Measurements from ENCODE around the gene KMT2B.
"Not testable (repeated sequence)": the region's sequence is repeated elsewhere in the genome, so short reads cannot be mapped to it uniquely, and the experiment has no call there.

Gene KMT2B

GRCh38 chr19:35760711-35761349 lies 43.0 kb downstream of the KMT2B start:
- DNase-seq, result no peak

GRCh38 chr19:35764432-35765315 lies 46.9 kb downstream of the KMT2B start:
- DNase-seq, result no peak

- no peak for DNase-seq
Measured at GRCh38 chr19:35766571-35767104, 48.8 kb downstream of the KMT2B start.

GRCh38 chr19:35767288-35768081 lies 49.7 kb downstream of the KMT2B start:
- DNase-seq, result no peak

- DNase-seq, result no peak
Measured at GRCh38 chr19:35768082-35768421, 50.2 kb downstream of the KMT2B start.

- DNase-seq, result not testable (repeated sequence)
Measured at GRCh38 chr19:35772362-35772761, 54.6 kb downstream of the KMT2B start.

- DNase-seq, result no peak
Measured at GRCh38 chr19:35773020-35773806, 55.4 kb downstream of the KMT2B start.

GRCh38 chr19:35774274-35775045 lies 56.7 kb downstream of the KMT2B start:
- DNase-seq, result no peak

- no peak for DNase-seq
Measured at GRCh38 chr19:35775046-35775297, 57.2 kb downstream of the KMT2B start.

GRCh38 chr19:35775298-35776101 lies 57.7 kb downstream of the KMT2B start, which contains the start of gene ARHGAP33:
Gene ARHGAP33 (plus strand): TSS chr19:35775564. CDS start chr19:35775659, 95 bp downstream.
- peak; percentile 96 for DNase-seq

GRCh38 chr19:35776102-35776788 lies 58.4 kb downstream of the KMT2B start:
- no peak for DNase-seq

- no peak for DNase-seq
Measured at GRCh38 chr19:35777086-35777841, 59.5 kb downstream of the KMT2B start.

- no peak for DNase-seq
Measured at GRCh38 chr19:35777961-35778360, 60.2 kb downstream of the KMT2B start.

- no peak for DNase-seq
Measured at GRCh38 chr19:35779033-35779432, 61.2 kb downstream of the KMT2B start.

GRCh38 chr19:35780058-35780457 lies 62.3 kb downstream of the KMT2B start:
- DNase-seq, result no peak

GRCh38 chr19:35780717-35781116 lies 62.9 kb downstream of the KMT2B start:
- no peak for DNase-seq

- no peak for DNase-seq
Measured at GRCh38 chr19:35781650-35782049, 63.8 kb downstream of the KMT2B start.

GRCh38 chr19:35782589-35782988 lies 64.8 kb downstream of the KMT2B start:
- DNase-seq, result no peak

Data from GDM1 (cell line).